Raji (cell line): ENCODE measurements around the gene TERT.

Experiments used
- POLR2A ChIP-seq: IDR thresholded peaks from 2 replicates; pipeline ENCODE4 v1.6.1; 2011; ENCODE audit warnings: low read depth, low read length, control low read depth; ENCODE audit not compliant: insufficient read depth

Gene TERT

GRCh38 chr5:1203968-1204692 is 90.7 kb downstream of the TERT start:
- TF ChIP-seq POLR2A = no peak

GRCh38 chr5:1203311-1203967 is 91.4 kb downstream of the TERT start:
- TF ChIP-seq POLR2A = no peak
